T-helper 2 cell treated with Interferon-gamma antibody and Interleukin-4, amounts not matched to agents 100 ng/mL and 5 ng/mL, for 36 hours (primary cell): ENCODE measurements around the gene PRSS16. TPM values are rescaled to one million over a fixed set of nuclear protein-coding genes. Genes with fewer than 3 reads are reported as not detected.

Experiments
- total RNA-seq: library from RNA; stranded (reverse); gene quantifications from 2 replicates; pipeline ENCODE4 v1.2.3, GENCODE V29; 2022

Gene PRSS16
- total RNA-seq, 1 donor from 2014 or later = 1.3 TPM

Other genes with a start within 250 kb of the PRSS16 start
- gene POM121L2, start 64.6 kb downstream of the PRSS16 start, total RNA-seq = not detected in 2 replicates
- 0.39 TPM in 2 replicates for gene ZNF391, start 141.1 kb downstream of the PRSS16 start, total RNA-seq
- 11.7 and 11.9 TPM in 2 replicates for gene ZNF184, start 225.4 kb downstream of the PRSS16 start, total RNA-seq